NCI-H82 (cell line): Measurements from ENCODE around the gene APLP2.

ENCODE experiments used
- DNase-seq: peaks from one replicate; lab custom pipeline; 2025; lab: John Stamatoyannopoulos, UW

The APLP2 gene

GRCh38 chr11:130146796-130147195 lies 77.1 kb downstream of the APLP2 start:
- no peak for DNase-seq

- DNase-seq: no peak
These were observed 79.2 kb downstream of the APLP2 start for GRCh38 chr11:130148796-130149326.

GRCh38 chr11:130150790-130151189 lies 81.1 kb downstream of the APLP2 start:
- DNase-seq: no peak

GRCh38 chr11:130151196-130151595 lies 81.5 kb downstream of the APLP2 start:
- DNase-seq: no peak

- no peak for DNase-seq
These were observed 86.7 kb downstream of the APLP2 start for GRCh38 chr11:130156108-130157022.

- no peak for DNase-seq
These were observed 87.4 kb downstream of the APLP2 start for GRCh38 chr11:130157101-130157500.

- DNase-seq: no peak
These were observed 88.1 kb downstream of the APLP2 start for GRCh38 chr11:130157840-130158239.

- DNase-seq: no peak
These were observed 89.4 kb downstream of the APLP2 start for GRCh38 chr11:130159139-130159538.

- DNase-seq: no peak
These were observed 90.2 kb downstream of the APLP2 start, which contains the start of gene ST14 for GRCh38 chr11:130159657-130160497. Gene ST14, plus strand, starts transcription at chr11:130159782. Its CDS starts 198 bp downstream, at chr11:130159980.

GRCh38 chr11:130160498-130161155 lies 90.9 kb downstream of the APLP2 start:
- DNase-seq: no peak

- no peak for DNase-seq
These were observed 91.9 kb downstream of the APLP2 start for GRCh38 chr11:130161441-130162145.

- no peak for DNase-seq
These were observed 93.0 kb downstream of the APLP2 start for GRCh38 chr11:130162733-130163132.

- peak; percentile 3 for DNase-seq
These were observed 93.9 kb downstream of the APLP2 start for GRCh38 chr11:130163346-130164220.

GRCh38 chr11:130164221-130164570 lies 94.5 kb downstream of the APLP2 start:
- DNase-seq: no peak

GRCh38 chr11:130165601-130166456 lies 96.1 kb downstream of the APLP2 start:
- no peak for DNase-seq

GRCh38 chr11:130166457-130166784 lies 96.7 kb downstream of the APLP2 start:
- DNase-seq: peak; percentile 73

GRCh38 chr11:130167146-130167545 lies 97.5 kb downstream of the APLP2 start:
- DNase-seq: no peak

GRCh38 chr11:130168105-130168504 lies 98.4 kb downstream of the APLP2 start:
- DNase-seq: no peak

GRCh38 chr11:130170345-130170744 lies 100.7 kb downstream of the APLP2 start:
- no peak for DNase-seq

- no peak for DNase-seq
These were observed 101.8 kb downstream of the APLP2 start for GRCh38 chr11:130171534-130171933.
